GM21423 (cell line): ENCODE data around the gene PCGF2.
"Not testable (repeated sequence)": the region's sequence is repeated elsewhere in the genome, so short reads cannot be mapped to it uniquely, and the experiment has no call there.

Source experiments
- ATAC-seq: cut with Tn5 transposase; IDR thresholded peaks from one replicate; pipeline ENCODE4 v1.9.1; 2021; ENCODE audit warnings: mild to moderate bottlenecking, moderate library complexity; ENCODE audit not compliant: unreplicated experiment

Gene PCGF2

GRCh38 chr17:38738007-38738662 lies 10.0 kb downstream of the PCGF2 start:
- no peak for ATAC-seq

GRCh38 chr17:38735161-38735997 lies 12.8 kb downstream of the PCGF2 start:
- no peak for ATAC-seq

- no peak for ATAC-seq
Observed at GRCh38 chr17:38733982-38734973, 13.9 kb downstream of the PCGF2 start.

GRCh38 chr17:38733282-38733981 lies 14.7 kb downstream of the PCGF2 start:
- ATAC-seq = no peak

- no peak for ATAC-seq
Observed at GRCh38 chr17:38732376-38733281, 15.5 kb downstream of the PCGF2 start.

GRCh38 chr17:38731526-38732294 lies 16.4 kb downstream of the PCGF2 start:
- no peak for ATAC-seq

- no peak for ATAC-seq
Observed at GRCh38 chr17:38730526-38731379, 17.4 kb downstream of the PCGF2 start.

GRCh38 chr17:38729886-38730525 lies 18.1 kb downstream of the PCGF2 start, which contains the start of gene CISD3:
Gene CISD3, plus strand, starts transcription at chr17:38730341. Its CDS starts 18 bp downstream, at chr17:38730359.
- ATAC-seq = peak; percentile 82

- no peak for ATAC-seq
Observed at GRCh38 chr17:38729368-38729885, 18.7 kb downstream of the PCGF2 start.

GRCh38 chr17:38728290-38728831 lies 19.8 kb downstream of the PCGF2 start:
- ATAC-seq = no peak

GRCh38 chr17:38727736-38728135 lies 20.4 kb downstream of the PCGF2 start:
- no peak for ATAC-seq

GRCh38 chr17:38726145-38726544 lies 22.0 kb downstream of the PCGF2 start:
- not testable (repeated sequence) for ATAC-seq

GRCh38 chr17:38725066-38725465 lies 23.1 kb downstream of the PCGF2 start:
- no peak for ATAC-seq

- no peak for ATAC-seq
Observed at GRCh38 chr17:38724337-38724988, 23.7 kb downstream of the PCGF2 start.

- ATAC-seq = no peak
Observed at GRCh38 chr17:38721802-38722201, 26.3 kb downstream of the PCGF2 start.

- ATAC-seq = no peak
Observed at GRCh38 chr17:38720941-38721340, 27.2 kb downstream of the PCGF2 start.
